ENCODE measurements around the gene LDLRAD1.

Gene LDLRAD1

GRCh38 chr1:53981220-53981619, 36.8 kb downstream of the LDLRAD1 start:
- TF ChIP-seq ZBTB7A (IDR thresholded peaks at IDR 0.05; ENCODE audit: low read depth) = no peak
- TF ChIP-seq USF1 (IDR thresholded peaks at IDR 0.05) = no peak
- TF ChIP-seq MAX (IDR thresholded peaks at IDR 0.05) = no peak

DNA sequence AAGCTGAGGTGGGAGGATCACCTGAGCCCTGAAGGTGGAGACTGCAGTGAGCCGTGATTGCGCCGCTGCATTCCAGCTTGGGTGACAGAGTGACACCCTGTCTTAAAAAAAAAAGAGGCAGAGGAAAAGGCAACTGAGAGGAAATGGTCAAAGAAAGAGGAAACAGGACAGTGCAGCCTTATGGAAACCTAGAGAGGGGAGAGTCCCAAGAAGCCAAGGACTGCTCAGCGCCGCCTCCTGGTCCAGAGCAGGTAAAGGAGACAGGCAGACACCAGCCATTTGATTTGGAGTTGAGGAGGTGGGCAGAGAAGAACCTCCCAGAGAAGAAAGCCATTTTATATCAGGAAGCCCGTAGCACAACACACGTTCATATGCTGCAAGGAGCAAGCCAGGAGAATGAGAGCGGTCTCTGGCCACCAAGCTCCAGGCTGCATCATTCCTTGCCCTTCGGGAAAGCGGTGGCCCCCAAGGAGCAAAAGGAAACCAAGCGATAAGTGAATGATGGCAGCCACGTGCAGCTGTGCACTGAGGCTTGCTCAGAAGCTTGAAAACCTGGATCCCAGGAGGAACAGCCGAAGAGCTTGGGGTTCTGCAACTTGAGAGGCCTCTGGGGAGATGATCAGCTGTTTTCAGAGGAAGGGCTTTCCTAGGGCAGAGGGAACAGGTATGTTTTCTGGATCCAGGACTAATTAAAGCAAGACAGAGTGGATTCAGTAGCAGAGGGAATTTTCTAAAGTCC, 38.1 kb downstream of the LDLRAD1 start:
- TF ChIP-seq TAF1 (IDR thresholded peaks at IDR 0.05; ENCODE audit: low read depth) = no peak
- TF ChIP-seq EGR1 (IDR thresholded peaks at IDR 0.05) = no peak
- TF ChIP-seq NFIC (IDR thresholded peaks at IDR 0.05) = no peak

DNA sequence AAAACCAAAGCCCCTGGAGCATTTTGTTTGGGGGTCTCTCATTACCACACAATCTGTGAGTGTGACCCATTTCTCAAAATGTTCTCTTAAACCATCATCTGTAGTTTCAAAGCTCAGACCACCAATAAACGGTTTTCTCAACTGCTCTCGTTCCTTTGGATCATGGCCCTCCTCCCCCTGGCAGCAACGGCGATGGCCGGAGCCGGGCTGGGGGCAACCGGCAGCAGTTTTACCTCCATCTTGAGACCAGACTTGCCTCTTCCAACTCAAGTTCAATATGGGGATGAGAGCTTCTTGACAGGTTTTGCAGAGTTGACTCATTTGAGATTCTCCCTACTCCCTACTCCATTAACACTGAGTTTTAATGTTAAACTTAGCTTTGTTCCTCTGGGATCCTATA, 42.1 kb downstream of the LDLRAD1 start:
- TF ChIP-seq NFIC (IDR thresholded peaks at IDR 0.05) (no peak), EGR1 (IDR thresholded peaks at IDR 0.05) (no peak), CEBPB (IDR thresholded peaks at IDR 0.05) (no peak), CREB1 (IDR thresholded peaks at IDR 0.05; ENCODE audit: low read depth) (no peak), TAF1 (IDR thresholded peaks at IDR 0.05; ENCODE audit: low read depth) (no peak), ZBTB7A (IDR thresholded peaks at IDR 0.05; ENCODE audit: low read depth) (no peak), YY1 (IDR thresholded peaks at IDR 0.05; ENCODE audit: low read depth) (no peak), MAX (IDR thresholded peaks at IDR 0.05) (no peak)

DNA sequence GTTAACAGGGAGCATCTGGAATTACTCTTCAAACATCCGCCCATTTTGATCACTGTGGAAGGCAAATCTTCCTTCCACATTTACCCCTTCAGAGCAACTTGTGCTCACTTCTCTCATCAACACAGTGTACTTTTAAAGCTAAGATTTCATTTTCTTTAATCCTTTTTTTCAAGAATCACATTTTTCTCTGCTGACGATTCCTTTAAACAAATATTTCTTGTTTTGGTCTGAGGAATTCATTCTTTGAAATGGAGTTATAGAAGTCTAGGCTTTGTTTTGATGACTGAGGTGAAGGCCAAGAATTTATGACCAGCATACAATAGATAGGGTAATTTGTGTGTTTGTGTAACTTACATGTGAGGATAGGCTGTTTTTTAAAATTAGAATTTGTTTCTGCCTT, 46.3 kb downstream of the LDLRAD1 start:
- TF ChIP-seq, protein P1, sequence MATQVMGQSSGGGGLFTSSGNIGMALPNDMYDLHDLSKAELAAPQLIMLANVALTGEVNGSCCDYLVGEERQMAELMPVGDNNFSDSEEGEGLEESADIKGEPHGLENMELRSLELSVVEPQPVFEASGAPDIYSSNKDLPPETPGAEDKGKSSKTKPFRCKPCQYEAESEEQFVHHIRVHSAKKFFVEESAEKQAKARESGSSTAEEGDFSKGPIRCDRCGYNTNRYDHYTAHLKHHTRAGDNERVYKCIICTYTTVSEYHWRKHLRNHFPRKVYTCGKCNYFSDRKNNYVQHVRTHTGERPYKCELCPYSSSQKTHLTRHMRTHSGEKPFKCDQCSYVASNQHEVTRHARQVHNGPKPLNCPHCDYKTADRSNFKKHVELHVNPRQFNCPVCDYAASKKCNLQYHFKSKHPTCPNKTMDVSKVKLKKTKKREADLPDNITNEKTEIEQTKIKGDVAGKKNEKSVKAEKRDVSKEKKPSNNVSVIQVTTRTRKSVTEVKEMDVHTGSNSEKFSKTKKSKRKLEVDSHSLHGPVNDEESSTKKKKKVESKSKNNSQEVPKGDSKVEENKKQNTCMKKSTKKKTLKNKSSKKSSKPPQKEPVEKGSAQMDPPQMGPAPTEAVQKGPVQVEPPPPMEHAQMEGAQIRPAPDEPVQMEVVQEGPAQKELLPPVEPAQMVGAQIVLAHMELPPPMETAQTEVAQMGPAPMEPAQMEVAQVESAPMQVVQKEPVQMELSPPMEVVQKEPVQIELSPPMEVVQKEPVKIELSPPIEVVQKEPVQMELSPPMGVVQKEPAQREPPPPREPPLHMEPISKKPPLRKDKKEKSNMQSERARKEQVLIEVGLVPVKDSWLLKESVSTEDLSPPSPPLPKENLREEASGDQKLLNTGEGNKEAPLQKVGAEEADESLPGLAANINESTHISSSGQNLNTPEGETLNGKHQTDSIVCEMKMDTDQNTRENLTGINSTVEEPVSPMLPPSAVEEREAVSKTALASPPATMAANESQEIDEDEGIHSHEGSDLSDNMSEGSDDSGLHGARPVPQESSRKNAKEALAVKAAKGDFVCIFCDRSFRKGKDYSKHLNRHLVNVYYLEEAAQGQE (IDR thresholded peaks at IDR 0.05; ENCODE audit: low read depth) = no peak
- TF ChIP-seq CEBPB (IDR thresholded peaks at IDR 0.05) (no peak), TAF1 (IDR thresholded peaks at IDR 0.05; ENCODE audit: low read depth) (no peak), EP300 (IDR thresholded peaks at IDR 0.05; ENCODE audit: borderline replicate concordance) (no peak), MAX (IDR thresholded peaks at IDR 0.05) (no peak), TCF12 (IDR thresholded peaks at IDR 0.05; ENCODE audit: low read depth) (no peak), EGR1 (IDR thresholded peaks at IDR 0.05) (no peak), RAD21 (IDR thresholded peaks at IDR 0.05; ENCODE audit: low read depth) (no peak), CREB1 (IDR thresholded peaks at IDR 0.05; ENCODE audit: low read depth) (no peak), YY1 (IDR thresholded peaks at IDR 0.05; ENCODE audit: low read depth) (no peak), NFIC (IDR thresholded peaks at IDR 0.05) (no peak), ZBTB7A (IDR thresholded peaks at IDR 0.05; ENCODE audit: low read depth) (no peak), USF1 (IDR thresholded peaks at IDR 0.05) (no peak), FOXM1 (IDR thresholded peaks at IDR 0.05; ENCODE audit: borderline replicate concordance, low read depth) (no peak), TEAD4 (IDR thresholded peaks at IDR 0.05) (no peak)

DNA sequence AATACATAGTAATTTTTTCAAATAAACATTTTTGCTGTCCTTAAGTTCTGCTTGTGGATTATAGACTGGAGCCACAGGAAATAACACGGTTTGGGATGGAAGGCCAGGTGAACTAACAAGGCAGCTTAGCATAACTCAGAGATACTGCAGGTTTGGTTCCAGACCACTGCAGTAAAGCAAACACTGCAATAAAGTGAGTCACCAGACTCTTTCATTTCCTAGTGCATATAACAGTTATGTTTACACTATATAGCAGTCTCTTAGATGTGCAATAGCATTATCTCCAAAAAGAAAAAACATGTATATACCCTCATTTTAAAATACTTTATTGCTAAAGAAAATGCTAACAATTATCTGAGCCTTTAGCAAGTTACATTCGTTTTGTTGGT, 49.9 kb downstream of the LDLRAD1 start:
- TF ChIP-seq YY1 (IDR thresholded peaks at IDR 0.05; ENCODE audit: low read depth) (no peak), NFIC (IDR thresholded peaks at IDR 0.05) (no peak), ZBTB7A (IDR thresholded peaks at IDR 0.05; ENCODE audit: low read depth) (no peak), TEAD4 (IDR thresholded peaks at IDR 0.05) (no peak), CREB1 (IDR thresholded peaks at IDR 0.05; ENCODE audit: low read depth) (no peak), MAX (IDR thresholded peaks at IDR 0.05) (no peak), CEBPB (IDR thresholded peaks at IDR 0.05) (no peak), USF1 (IDR thresholded peaks at IDR 0.05) (no peak), TAF1 (IDR thresholded peaks at IDR 0.05; ENCODE audit: low read depth) (no peak), EGR1 (IDR thresholded peaks at IDR 0.05) (no peak), TCF12 (IDR thresholded peaks at IDR 0.05; ENCODE audit: low read depth) (no peak), EP300 (IDR thresholded peaks at IDR 0.05; ENCODE audit: borderline replicate concordance) (no peak), RAD21 (IDR thresholded peaks at IDR 0.05; ENCODE audit: low read depth) (no peak), FOXM1 (IDR thresholded peaks at IDR 0.05; ENCODE audit: borderline replicate concordance, low read depth) (no peak)
- TF ChIP-seq, protein P1 (IDR thresholded peaks at IDR 0.05; ENCODE audit: low read depth) = no peak

Data from Ishikawa (cell line).